Colonic mucosa (tissue), 4 donors: ENCODE data around the gene HIPK2. TPM values are rescaled to one million over a fixed set of nuclear protein-coding genes. Genes with fewer than 3 reads are reported as not detected.
"Not testable (repeated sequence)": the region's sequence is repeated elsewhere in the genome, so short reads cannot be mapped to it uniquely, and the experiment has no call there.

Source experiments
- DNase-seq: peaks from one replicate; pipeline ENCODE4 v3.0.0-alpha.2; 2020
- H3K27ac ChIP-seq: fragments of 200-600 bp; one replicate; pipeline ENCODE4 v1.8.0; 2021
- H3K27me3 ChIP-seq: fragments of 200-600 bp; one replicate; pipeline ENCODE4 v1.8.0; 2021
- H3K36me3 ChIP-seq: fragments of 200-600 bp; one replicate; pipeline ENCODE4 v1.8.0; 2021
- H3K4me1 ChIP-seq: fragments of 200-600 bp; one replicate; pipeline ENCODE4 v1.8.0; 2021; ENCODE audit warnings: mild to moderate bottlenecking
- H3K4me3 ChIP-seq: fragments of 200-600 bp; one replicate; pipeline ENCODE4 v1.8.0; 2021
- H3K9ac ChIP-seq, 2 donors: one replicate each; pipeline ENCODE4 v1.7.0; 2013; ENCODE audit warnings: control low read depth in 2 of 2, low read depth in 2 of 2, low read length in 2 of 2
- H3K9me3 ChIP-seq: fragments of 200-600 bp; one replicate; pipeline ENCODE4 v1.8.0; 2021
- CTCF ChIP-seq: fragments of 200-600 bp; IDR thresholded peaks from one replicate; pipeline ENCODE4 v1.8.0; 2022; ENCODE audit warnings: antibody characterized with exemption, mild to moderate bottlenecking
- intact Hi-C: fragments of 100-400 bp; cut with DNase I; formaldehyde crosslinking; loops from one replicate; pipeline ENCODE4 v1.14.1; 2022
- total RNA-seq, 2 donors: library from RNA; stranded (reverse); fragmentation: NEBNext Ultra II Directional in 1 of 2; extraction: Animal tissue kit (Norgen Biotek cat#: 25700) in 1 of 2; gene quantifications; one replicate each; pipeline ENCODE4 v1.2.1, GENCODE V29; 2021
- donor health status: healthy.
- donor health status: DM: no; HTN: no; CAD: no.
- donor health status: DM: no; HTN: no; CAD: no.

Gene HIPK2
- total RNA-seq, 2 donors from 2014 or later, result 25.3 to 28.4 TPM

DNA sequence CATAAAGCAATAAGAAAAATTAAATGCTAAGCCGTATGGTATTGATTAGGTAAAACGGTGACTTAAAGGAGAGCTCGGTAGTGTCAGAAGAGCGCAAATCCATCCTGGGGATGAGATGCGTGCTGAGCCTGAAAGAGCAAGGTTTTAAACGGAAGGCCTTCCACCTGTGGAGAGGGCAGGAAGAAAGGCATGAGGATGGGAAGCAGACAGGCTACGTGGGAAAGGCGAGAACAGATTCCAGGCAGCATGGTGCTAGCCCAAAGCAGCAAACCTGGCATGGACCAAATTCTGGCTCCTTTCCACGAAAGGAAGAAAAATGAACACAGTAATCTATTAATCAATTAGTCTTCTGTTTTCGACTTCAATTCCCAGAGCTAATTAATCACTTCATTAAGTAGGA, 103.5 kb downstream of the HIPK2 start:
- no peaks in the 10 kb centered on the region for H3K27me3 ChIP-seq
- no peaks in the 10 kb centered on the region for H3K9me3 ChIP-seq
- no peak for TF ChIP-seq CTCF
- intact Hi-C loops, result no loop called here
- no peak overlapping the region for H3K4me3 ChIP-seq
- DNase-seq, result no peak
- H3K4me1 ChIP-seq, result no peaks in the 10 kb centered on the region
- H3K9ac ChIP-seq, result no peak overlapping the region
- no peak overlapping the region for H3K27ac ChIP-seq
- H3K36me3 ChIP-seq, result no peaks in the 10 kb centered on the region

DNA sequence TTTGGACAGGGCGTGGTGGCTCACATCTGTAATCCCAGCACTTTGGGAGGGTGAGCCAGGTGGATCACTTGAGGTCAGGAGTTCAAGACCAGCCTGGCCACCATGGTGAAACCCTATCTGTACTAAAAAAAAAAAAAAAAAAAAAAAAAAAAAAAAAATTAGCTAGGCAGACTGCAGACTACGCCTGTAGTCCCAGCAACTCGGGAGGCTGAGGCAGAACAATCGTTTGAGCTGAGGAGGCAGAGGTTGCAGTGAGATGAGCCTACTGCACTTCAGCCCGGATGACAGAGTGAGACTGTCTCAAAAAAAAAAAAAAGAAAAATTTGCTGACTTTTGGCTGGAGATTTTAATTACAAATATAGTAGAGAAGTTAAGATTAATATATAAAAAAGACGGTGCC, 104.0 kb downstream of the HIPK2 start:
- Histone ChIP-seq H3K4me3 (no peak overlapping the region), H3K9me3 (no peaks in the 10 kb centered on the region), H3K4me1 (no peaks in the 10 kb centered on the region), H3K9ac (no peak overlapping the region), H3K27me3 (no peaks in the 10 kb centered on the region), H3K36me3 (no peaks in the 10 kb centered on the region), H3K27ac (no peak overlapping the region)
- intact Hi-C loops, result no loop called here
- no peak for TF ChIP-seq CTCF
- no peak for DNase-seq

- Histone ChIP-seq H3K9me3 (no peaks in the 10 kb centered on the region), H3K27ac (no peak overlapping the region), H3K4me3 (no peak overlapping the region), H3K4me1 (no peaks in the 10 kb centered on the region), H3K9ac (no peak overlapping the region), H3K36me3 (no peaks in the 10 kb centered on the region), H3K27me3 (no peaks in the 10 kb centered on the region)
- DNase-seq, result no peak
- no peak for TF ChIP-seq CTCF
- intact Hi-C loops, result no loop called here
These were observed 104.6 kb downstream of the HIPK2 start for GRCh38 chr7:139673230-139673629.

GRCh38 chr7:139671967-139672366, 105.8 kb downstream of the HIPK2 start:
- no peaks in the 10 kb centered on the region for H3K4me1 ChIP-seq
- no peak overlapping the region for H3K27ac ChIP-seq
- no peak overlapping the region for H3K4me3 ChIP-seq
- no peaks in the 10 kb centered on the region for H3K36me3 ChIP-seq
- no peak for TF ChIP-seq CTCF
- H3K9me3 ChIP-seq, result no peaks in the 10 kb centered on the region
- intact Hi-C loops, result no loop called here
- no peak overlapping the region for H3K9ac ChIP-seq
- no peak for DNase-seq
- no peaks in the 10 kb centered on the region for H3K27me3 ChIP-seq

DNA sequence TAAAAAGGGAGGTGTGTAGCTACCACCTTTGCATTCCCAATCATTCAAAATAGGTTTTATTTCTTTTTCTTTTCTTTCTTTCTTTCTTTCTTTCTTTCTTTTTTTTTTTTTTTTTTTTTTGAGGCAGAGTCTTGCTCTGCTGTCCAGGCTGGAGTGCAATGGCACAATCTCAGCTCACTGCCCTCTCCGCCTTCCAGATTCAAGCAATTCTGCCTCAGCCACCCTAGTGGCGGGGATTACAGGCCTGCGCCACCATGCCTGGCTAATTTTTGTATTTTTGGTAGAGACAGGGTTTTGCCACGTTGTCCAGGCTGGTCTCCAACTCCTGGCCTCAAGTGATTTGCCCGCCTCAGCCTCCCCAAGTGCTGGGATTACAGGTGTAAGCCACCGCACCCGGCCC, 107.1 kb downstream of the HIPK2 start:
- H3K27me3 ChIP-seq, DNase-seq, H3K4me1 ChIP-seq, H3K9ac ChIP-seq, H3K36me3 ChIP-seq, H3K9me3 ChIP-seq, H3K4me3 ChIP-seq, H3K27ac ChIP-seq, intact Hi-C loops: not testable (repeated sequence)

DNA sequence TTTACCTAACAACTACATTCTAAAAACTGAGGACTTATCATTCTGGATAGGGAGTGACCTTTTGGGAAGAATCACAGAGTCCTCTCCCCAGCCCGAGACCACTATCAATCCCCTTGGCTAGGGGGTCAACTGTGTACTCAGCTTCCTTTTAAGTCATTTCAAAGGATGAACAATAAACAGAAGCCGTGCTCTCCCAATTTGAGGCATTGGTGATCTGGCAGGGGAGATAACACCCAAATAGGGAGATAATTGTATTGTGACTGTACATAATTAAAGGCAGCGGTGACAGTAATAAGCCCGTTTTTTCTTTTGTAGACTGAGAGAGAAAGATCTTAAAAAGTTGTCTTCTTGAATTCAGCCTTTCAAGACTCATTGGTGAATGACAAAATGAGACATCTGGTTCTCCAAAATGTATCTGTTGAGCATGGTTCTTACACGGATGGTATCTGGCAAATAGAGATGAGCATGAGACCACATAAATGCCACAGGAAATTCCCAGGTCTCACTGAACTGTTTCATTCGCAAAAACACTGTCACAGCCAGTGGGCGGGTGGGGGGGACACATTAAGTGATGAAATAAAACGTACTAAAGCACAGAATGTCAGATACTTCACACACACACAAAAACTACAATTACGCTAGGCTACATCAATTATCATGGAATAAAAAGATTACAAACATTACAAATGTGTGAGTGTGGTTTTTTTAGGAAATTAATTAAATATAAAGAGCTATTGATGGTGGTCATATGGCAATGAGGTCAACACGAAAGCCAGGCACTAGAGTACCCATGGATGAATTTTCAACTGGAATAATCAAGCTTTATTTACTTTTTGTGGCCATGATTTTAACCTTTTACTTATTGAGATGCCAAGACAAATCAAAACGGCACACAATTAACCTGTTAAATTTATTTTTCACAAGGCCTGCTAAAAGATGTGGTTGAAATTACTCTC, 108.4 kb downstream of the HIPK2 start:
- DNase-seq, result no peak
- no peaks in the 10 kb centered on the region for H3K9me3 ChIP-seq
- no peak overlapping the region for H3K9ac ChIP-seq
- no peak for TF ChIP-seq CTCF
- no peaks in the 10 kb centered on the region for H3K4me1 ChIP-seq
- no peak overlapping the region for H3K27ac ChIP-seq
- no peaks in the 10 kb centered on the region for H3K36me3 ChIP-seq
- H3K27me3 ChIP-seq, result no peaks in the 10 kb centered on the region
- intact Hi-C loops, result no loop called here
- no peak overlapping the region for H3K4me3 ChIP-seq
